ENCODE results near the gene SELENOT.

SELENOT gene

DNA sequence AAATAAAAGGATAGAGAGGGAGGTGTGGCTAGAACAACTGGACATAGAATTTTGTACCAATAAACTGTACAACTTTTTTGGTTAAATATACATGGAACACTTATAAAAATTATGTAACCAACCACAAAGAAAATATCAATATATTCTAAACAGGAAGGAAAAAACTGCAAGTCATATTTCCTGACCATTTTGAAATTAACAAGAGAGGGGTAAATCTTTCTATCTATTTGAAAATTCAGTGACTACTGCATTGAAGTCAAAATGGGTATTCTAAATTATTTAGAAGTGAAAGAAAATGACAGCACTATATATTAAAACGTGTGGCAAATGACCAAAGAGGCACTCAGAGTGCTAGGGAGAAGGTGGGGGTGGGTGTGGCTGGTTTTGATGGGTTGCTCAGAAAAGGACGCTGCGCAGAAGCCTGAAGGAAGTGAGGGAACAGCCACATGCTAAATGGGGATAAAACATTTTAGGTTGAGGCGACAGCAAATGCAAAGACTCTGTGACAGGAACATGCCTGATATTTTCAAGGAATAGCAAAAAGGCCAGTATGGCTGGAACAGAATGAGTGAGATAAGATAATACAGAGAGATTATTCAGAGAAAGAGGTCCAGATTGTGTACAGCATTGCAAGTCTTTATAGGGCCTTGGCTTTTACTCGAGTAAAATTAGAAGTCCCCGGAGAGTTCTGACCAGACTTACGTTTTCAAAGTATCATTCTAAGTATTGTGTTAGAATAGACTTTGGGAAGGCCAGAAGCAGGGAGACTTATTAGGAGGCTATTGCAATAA is 59.5 kb downstream of the SELENOT start:
- Mint-ChIP-seq H3K4me1 (peaks cover 2% of the 10 kb centered on the region), H3K27ac (no peak overlapping the region), H3K36me3 (peaks cover 1% of the 10 kb centered on the region), H3K27me3 (peaks cover 10% of the 10 kb centered on the region), H3K9me3 (no peaks in the 10 kb centered on the region), H3K4me3 (no peak overlapping the region)
- DNase-seq (ENCODE audit: low spot score in 2 of 2): no peak
- ATAC-seq (ENCODE audit: low read depth): no peak

DNA sequence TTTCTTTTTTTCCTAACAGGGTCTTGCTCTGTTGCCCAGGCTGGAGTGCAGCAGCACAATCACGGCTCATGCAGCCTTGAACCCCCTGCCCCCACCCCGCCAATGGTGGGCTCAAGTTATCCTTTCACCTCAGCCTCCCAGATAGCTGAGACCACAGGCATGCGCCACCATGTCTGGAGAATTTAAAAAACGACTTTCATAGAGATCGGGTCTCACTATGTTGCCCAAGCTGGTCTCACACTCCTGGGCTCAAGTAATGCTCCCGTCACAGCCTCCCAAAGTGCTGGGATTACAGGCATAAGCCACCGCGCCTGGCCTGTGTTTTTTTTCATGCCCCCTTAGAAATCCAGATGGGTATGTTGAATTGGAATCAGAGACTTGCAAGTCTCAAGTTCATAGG is 60.3 kb downstream of the SELENOT start:
- Mint-ChIP-seq H3K27ac (no peak overlapping the region), H3K4me1 (peaks cover 2% of the 10 kb centered on the region), H3K27me3 (peaks cover 10% of the 10 kb centered on the region), H3K36me3 (peaks cover 1% of the 10 kb centered on the region), H3K4me3 (no peak overlapping the region), H3K9me3 (no peaks in the 10 kb centered on the region)
- ATAC-seq (ENCODE audit: low read depth) (no peak), DNase-seq (ENCODE audit: low spot score in 2 of 2) (no peak)

DNA sequence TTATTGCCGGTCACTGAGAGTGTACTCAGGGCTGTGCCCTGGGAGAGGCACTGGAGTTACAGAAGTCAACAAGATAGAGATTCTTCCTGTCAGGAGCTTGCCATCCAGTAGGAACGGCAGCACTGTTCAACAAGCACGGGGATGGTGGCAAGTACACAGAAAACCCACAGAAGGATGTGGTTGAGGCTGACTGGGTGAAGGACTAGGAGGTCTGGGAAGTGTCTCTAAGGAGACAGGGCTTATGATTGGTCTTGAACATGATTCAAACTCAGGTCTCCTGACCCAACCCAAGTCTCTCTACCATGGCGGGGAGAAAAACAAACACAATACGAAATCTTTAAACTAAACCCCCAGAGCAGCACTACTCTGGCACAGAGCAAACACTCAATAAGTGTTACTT is 63.0 kb downstream of the SELENOT start:
- no peak for ATAC-seq (ENCODE audit: low read depth)
- H3K27me3 Mint-ChIP-seq: peaks cover 3% of the 10 kb centered on the region
- no peaks in the 10 kb centered on the region for H3K36me3 Mint-ChIP-seq
- no peaks in the 10 kb centered on the region for H3K9me3 Mint-ChIP-seq
- no peak for DNase-seq (ENCODE audit: low spot score in 2 of 2)
- H3K27ac Mint-ChIP-seq: no peak overlapping the region
- H3K4me3 Mint-ChIP-seq: no peak overlapping the region
- H3K4me1 Mint-ChIP-seq: peaks cover 2% of the 10 kb centered on the region

DNA sequence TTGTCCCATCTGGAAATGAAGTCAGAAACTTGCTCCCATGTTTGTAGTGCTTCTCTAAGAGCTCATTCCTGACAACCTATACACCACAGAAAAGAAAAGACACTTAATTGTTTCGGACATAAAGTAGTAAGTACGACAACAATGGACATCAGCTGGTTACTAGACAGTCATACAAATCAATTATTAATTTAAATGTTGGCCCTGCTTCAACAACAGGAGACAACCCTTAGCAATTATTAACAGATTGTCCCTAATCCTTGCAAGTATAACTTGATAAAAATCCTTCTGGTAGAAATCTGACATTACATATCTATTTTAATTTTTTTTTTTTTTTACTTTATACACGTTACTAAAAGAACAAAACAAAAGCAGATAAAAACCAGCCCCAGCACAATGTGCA is 70.8 kb downstream of the SELENOT start:
- no peak for ATAC-seq (ENCODE audit: low read depth)
- no peak for DNase-seq (ENCODE audit: low spot score in 2 of 2)
- H3K4me1 Mint-ChIP-seq: peaks cover 3% of the 10 kb centered on the region
- no peak overlapping the region for H3K27ac Mint-ChIP-seq
- no peak overlapping the region for H3K4me3 Mint-ChIP-seq
- peaks cover 7% of the 10 kb centered on the region for H3K36me3 Mint-ChIP-seq
- peaks cover 6% of the 10 kb centered on the region for H3K27me3 Mint-ChIP-seq
- H3K9me3 Mint-ChIP-seq: peaks cover 16% of the 10 kb centered on the region

DNA sequence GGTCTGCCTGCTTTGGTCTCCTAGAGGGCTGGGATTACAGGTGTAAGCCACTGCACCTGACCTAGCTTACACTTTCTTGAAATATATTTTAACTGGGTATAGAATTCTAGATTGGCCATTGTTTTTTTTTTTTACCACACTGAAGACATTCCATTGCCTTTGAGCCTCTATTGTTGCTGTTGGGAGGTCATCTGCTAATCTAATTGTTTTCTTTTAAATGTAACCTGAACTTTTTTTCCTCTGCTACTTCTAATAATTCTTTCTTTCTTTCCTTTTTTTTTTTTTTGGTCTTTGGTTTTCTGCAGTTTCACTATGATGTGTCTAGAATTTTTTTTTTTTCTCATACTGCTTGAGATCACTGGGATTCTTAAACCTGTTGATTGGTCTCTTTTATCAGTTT is 72.5 kb downstream of the SELENOT start:
- DNase-seq (ENCODE audit: low spot score in 2 of 2) (no peak), ATAC-seq (ENCODE audit: low read depth) (no peak)
- Mint-ChIP-seq H3K9me3 (peaks cover 16% of the 10 kb centered on the region), H3K27me3 (peaks cover 6% of the 10 kb centered on the region), H3K36me3 (peaks cover 7% of the 10 kb centered on the region), H3K27ac (no peak overlapping the region), H3K4me3 (no peak overlapping the region), H3K4me1 (peaks cover 6% of the 10 kb centered on the region)
